DMS114 treated with DMSO at 0.1 percent for 48 hours (cell line): ENCODE results near the gene CILP2.
A peak's percentile ranks its signal among the peaks of the same experiment; 100 is the strongest.

ENCODE experiments used
- DNase-seq: peaks from one replicate; lab custom pipeline; 2025; ENCODE audit not compliant: unreplicated experiment; lab: John Stamatoyannopoulos, UW

CILP2 gene

GRCh38 chr19:19538061-19538784 lies at the start of gene CILP2:
Gene CILP2, plus strand, starts transcription at chr19:19538265. Its CDS starts 85 bp downstream, at chr19:19538350.
- peak; percentile 28 for DNase-seq

- DNase-seq: peak; percentile 23
Observed at GRCh38 chr19:19488875-19489690, 49.0 kb upstream of the CILP2 start.

- DNase-seq: no peak
Observed at GRCh38 chr19:19489804-19490204, 48.3 kb upstream of the CILP2 start.

GRCh38 chr19:19490214-19490968 lies 47.7 kb upstream of the CILP2 start:
- DNase-seq: peak; percentile 62

GRCh38 chr19:19491321-19492025 lies 46.6 kb upstream of the CILP2 start:
- DNase-seq: no peak

GRCh38 chr19:19492026-19492610 lies 45.9 kb upstream of the CILP2 start:
- DNase-seq: no peak

GRCh38 chr19:19493841-19494546 lies 44.1 kb upstream of the CILP2 start:
- no peak for DNase-seq

GRCh38 chr19:19495614-19496603 lies 42.2 kb upstream of the CILP2 start:
- DNase-seq: no peak

GRCh38 chr19:19498255-19498991 lies 39.6 kb upstream of the CILP2 start:
- DNase-seq: no peak

GRCh38 chr19:19499272-19499995 lies 38.6 kb upstream of the CILP2 start:
- no peak for DNase-seq

GRCh38 chr19:19500975-19501644 lies 37.0 kb upstream of the CILP2 start:
- DNase-seq: no peak

GRCh38 chr19:19501798-19502197 lies 36.3 kb upstream of the CILP2 start:
- no peak for DNase-seq

GRCh38 chr19:19502281-19502680 lies 35.8 kb upstream of the CILP2 start:
- DNase-seq: no peak

GRCh38 chr19:19502808-19503602 lies 35.1 kb upstream of the CILP2 start:
- DNase-seq: no peak

- no peak for DNase-seq
Observed at GRCh38 chr19:19504754-19505668, 33.1 kb upstream of the CILP2 start.
